ENCODE data around the gene IDS. TPM values are rescaled to one million over a fixed set of nuclear protein-coding genes. Genes with fewer than 3 reads are reported as not detected.

The IDS gene
- total RNA-seq, 4 donors from 2014 or later, result 55.8 to 73.1 (median 56.8) TPM

GRCh38 chrX:149473966-149474365, 31.1 kb downstream of the IDS start:
- no peak for TF ChIP-seq CTCF (IDR thresholded peaks at IDR 0.05; ENCODE audit: low read depth)

- TF ChIP-seq CTCF (IDR thresholded peaks at IDR 0.05; ENCODE audit: low read depth), result no peak
Observed at GRCh38 chrX:149473092-149473491, 32.0 kb downstream of the IDS start.

GRCh38 chrX:149472625-149473024, 32.5 kb downstream of the IDS start:
- no peak for TF ChIP-seq CTCF (IDR thresholded peaks at IDR 0.05; ENCODE audit: low read depth)

GRCh38 chrX:149471397-149471796, 33.7 kb downstream of the IDS start:
- TF ChIP-seq CTCF (IDR thresholded peaks at IDR 0.05; ENCODE audit: low read depth), result no peak

GRCh38 chrX:149470955-149471354, 34.2 kb downstream of the IDS start:
- TF ChIP-seq CTCF (IDR thresholded peaks at IDR 0.05; ENCODE audit: low read depth), result no peak

GRCh38 chrX:149469406-149469805, 35.7 kb downstream of the IDS start:
- no peak for TF ChIP-seq CTCF (IDR thresholded peaks at IDR 0.05; ENCODE audit: low read depth)

- no peak for TF ChIP-seq CTCF (IDR thresholded peaks at IDR 0.05; ENCODE audit: low read depth)
Observed at GRCh38 chrX:149467920-149468319, 37.2 kb downstream of the IDS start.

Data from subcutaneous adipose tissue (tissue), 4 donors.